Sigmoid colon (tissue), 7 donors: ENCODE data around the gene NDOR1. TPM values are rescaled to one million over a fixed set of nuclear protein-coding genes. Genes with fewer than 3 reads are reported as not detected.
A peak's percentile ranks its signal among the peaks of the same experiment; 100 is the strongest.

Experiments
- DNase-seq: peaks from one replicate; pipeline ENCODE4 v3.0.0-alpha.2; 2019
- H3K27ac ChIP-seq, 4 donors: fragments of 200-600 bp; sonication (generic); one replicate each; pipeline ENCODE4 v1.5.1; 2016 to 2019; ENCODE audit warnings: mild to moderate bottlenecking in 1 of 4
- H3K27me3 ChIP-seq, 3 donors: fragments of 200-600 bp; sonication (generic); one replicate each; pipeline ENCODE4 v1.5.1; 2019; ENCODE audit warnings: mild to moderate bottlenecking in 1 of 3
- H3K36me3 ChIP-seq, 4 donors: fragments of 200-600 bp; sonication (generic); one replicate each; pipeline ENCODE4 v1.5.1; 2016 to 2019
- H3K4me1 ChIP-seq, 4 donors: fragments of 200-600 bp; sonication (generic); one replicate each; pipeline ENCODE4 v1.5.1; 2017 to 2019
- H3K4me3 ChIP-seq, 4 donors: fragments of 200-600 bp; sonication (generic); one replicate each; pipeline ENCODE4 v1.5.1; 2017 to 2019; ENCODE audit warnings: mild to moderate bottlenecking in 2 of 4, moderate library complexity in 1 of 4
- H3K9me3 ChIP-seq, 4 donors: fragments of 200-600 bp in 3 of 4; sonication (generic) in 3 of 4; one replicate each; pipeline versions ENCODE4 v1.5.1 to v1.6.1; 2013 to 2019
- EP300 ChIP-seq, 4 donors: sonication (generic); formaldehyde crosslinking; IDR thresholded peaks; one replicate each; pipeline ENCODE4 v1.6.1; 2017; ENCODE audit warnings: antibody characterized with exemption in 4 of 4
- POLR2A ChIP-seq, 2 donors: fragments of 450-650 bp; IDR thresholded peaks; one replicate each; pipeline ENCODE4 v1.6.1; 2016; ENCODE audit warnings: antibody characterized with exemption in 2 of 2, mild to moderate bottlenecking in 2 of 2, moderate library complexity in 2 of 2
- POLR2AphosphoS5 ChIP-seq, 4 donors: sonication (generic); formaldehyde crosslinking; IDR thresholded peaks; one replicate each; pipeline ENCODE4 v1.6.1; 2017; ENCODE audit warnings: antibody characterized with exemption in 4 of 4
- WGBS, 2 donors: extraction: QIAGEN DNeasy Blood & Tissue Kit; methylation state at CpG; one replicate each; pipeline ENCODE4 v1.1.7; 2013; 5-methylcytosine and 5-hydroxymethylcytosine counted together
- intact Hi-C: fragments of 100-400 bp; cut with DNase I; formaldehyde crosslinking; loops from one replicate; pipeline ENCODE4 v1.15.1; 2023
- polyA plus RNA-seq, 3 donors: library from polyadenylated mRNA; stranded (reverse); fragments of 200-250 nt; gene quantifications; one replicate each; pipeline ENCODE4 v1.2.3, GENCODE V29; 2013
- total RNA-seq, 4 donors: library from RNA; depleted of rRNA; stranded (reverse); fragments of >200 nt; gene quantifications; one replicate each; pipeline ENCODE4 v1.1.0, GENCODE V29; 2016
- TF ChIP-seq, protein P1 (sequence below), 4 experiments: fragments of 450-650 bp in 3 of 4; fragments of 200-600 bp in 1 of 4; IDR thresholded peaks; one replicate each; pipeline ENCODE4 v1.5.1; 2016 to 2019; ENCODE audit warnings: antibody characterized with exemption in 4 of 4, mild to moderate bottlenecking in 3 of 4, moderate library complexity in 2 of 4
- donor health status: healthy with polysubstance abuse.
- donor health status: Bipolar disorder and iron deficiency.
- donor health status: healthy.

NDOR1 gene
- total and polyA plus RNA-seq, 7 donors, result 3.8 to 20.2 (median 5.4) TPM

DNA sequence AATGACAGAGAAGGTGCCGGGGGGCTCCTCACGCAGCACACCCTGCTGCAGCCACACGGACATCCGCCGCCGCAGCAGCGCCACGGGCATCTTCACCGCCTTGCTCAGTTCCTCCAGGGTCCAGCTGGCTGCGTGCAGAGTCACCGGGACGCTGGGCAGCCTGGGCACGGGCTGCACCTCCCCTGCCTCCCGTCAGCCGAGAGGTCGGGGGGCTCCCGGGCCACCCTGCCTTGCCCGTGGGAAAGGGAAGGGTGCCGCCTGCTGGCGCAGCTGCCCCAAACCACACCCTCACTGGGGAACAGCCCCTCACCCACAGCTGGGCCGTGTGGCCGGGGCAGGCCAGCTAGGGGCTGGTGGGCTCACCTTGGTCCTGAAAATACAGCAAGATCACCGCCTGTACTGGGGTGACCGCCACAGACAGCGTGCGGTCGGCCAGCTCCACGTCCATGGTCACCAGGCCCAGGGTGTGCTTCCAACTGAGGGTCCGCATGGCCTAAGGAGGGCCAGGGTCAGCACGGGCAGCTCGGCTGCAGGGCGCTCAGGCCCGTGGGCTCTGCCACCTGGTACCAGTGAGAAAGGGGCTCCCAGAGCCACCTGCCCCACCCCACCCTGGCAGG lies 30.0 kb upstream of the NDOR1 start:
- Histone ChIP-seq H3K36me3 (peaks cover 11 to 34% (median 15%) of the 10 kb centered on the region in 4 donors), H3K4me3 (no peak overlapping the region), H3K27me3 (peaks cover 3 to 34% (median 8%) of the 10 kb centered on the region in 3 donors), H3K4me1 (no peaks in the 10 kb centered on the region), H3K9me3 (no peaks in the 10 kb centered on the region), H3K27ac (no peak overlapping the region)
- TF ChIP-seq POLR2AphosphoS5 (IDR thresholded peaks at IDR 0.05) (no peak), EP300 (IDR thresholded peaks at IDR 0.05) (no peak), POLR2A (IDR thresholded peaks at IDR 0.05) (no peak)
- TF ChIP-seq, protein P1, sequence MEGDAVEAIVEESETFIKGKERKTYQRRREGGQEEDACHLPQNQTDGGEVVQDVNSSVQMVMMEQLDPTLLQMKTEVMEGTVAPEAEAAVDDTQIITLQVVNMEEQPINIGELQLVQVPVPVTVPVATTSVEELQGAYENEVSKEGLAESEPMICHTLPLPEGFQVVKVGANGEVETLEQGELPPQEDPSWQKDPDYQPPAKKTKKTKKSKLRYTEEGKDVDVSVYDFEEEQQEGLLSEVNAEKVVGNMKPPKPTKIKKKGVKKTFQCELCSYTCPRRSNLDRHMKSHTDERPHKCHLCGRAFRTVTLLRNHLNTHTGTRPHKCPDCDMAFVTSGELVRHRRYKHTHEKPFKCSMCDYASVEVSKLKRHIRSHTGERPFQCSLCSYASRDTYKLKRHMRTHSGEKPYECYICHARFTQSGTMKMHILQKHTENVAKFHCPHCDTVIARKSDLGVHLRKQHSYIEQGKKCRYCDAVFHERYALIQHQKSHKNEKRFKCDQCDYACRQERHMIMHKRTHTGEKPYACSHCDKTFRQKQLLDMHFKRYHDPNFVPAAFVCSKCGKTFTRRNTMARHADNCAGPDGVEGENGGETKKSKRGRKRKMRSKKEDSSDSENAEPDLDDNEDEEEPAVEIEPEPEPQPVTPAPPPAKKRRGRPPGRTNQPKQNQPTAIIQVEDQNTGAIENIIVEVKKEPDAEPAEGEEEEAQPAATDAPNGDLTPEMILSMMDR (IDR thresholded peaks at IDR 0.05), result no peak
- intact Hi-C loops, result no loop called here
- no peak for DNase-seq
- WGBS, 2 donors, result 22 to 45% methylated on average over 33 of the region's 33 CpGs

GRCh38 chr9:137176302-137177182 lies 29.0 kb upstream of the NDOR1 start:
- Histone ChIP-seq H3K9me3 (no peaks in the 10 kb centered on the region), H3K36me3 (peaks cover 21 to 44% (median 26%) of the 10 kb centered on the region in 4 donors), H3K27me3 (peaks cover 0 to 23% (median 0%) of the 10 kb centered on the region in 3 donors), H3K27ac (no peak overlapping the region), H3K4me1 (no peaks in the 10 kb centered on the region), H3K4me3 (no peak overlapping the region)
- WGBS, 2 donors, result 28 to 53% methylated on average over 17 of the region's 17 CpGs
- TF ChIP-seq, protein P1 (IDR thresholded peaks at IDR 0.05), result peak in 2 of 4 experiments; percentile 14 to 28
- no peak for TF ChIP-seq EP300 (IDR thresholded peaks at IDR 0.05)
- intact Hi-C loops, result no loop called here
- no peak for DNase-seq

GRCh38 chr9:137178201-137178938 lies 27.1 kb upstream of the NDOR1 start:
- intact Hi-C loops, result no loop called here

GRCh38 chr9:137178939-137179630 lies 26.4 kb upstream of the NDOR1 start:
- peaks cover 39 to 70% (median 48%) of the 10 kb centered on the region in 4 donors for H3K36me3 ChIP-seq
- H3K4me3 ChIP-seq, result no peak overlapping the region
- H3K9me3 ChIP-seq, result no peaks in the 10 kb centered on the region
- intact Hi-C loops, result no loop called here
- TF ChIP-seq, protein P1 (IDR thresholded peaks at IDR 0.05), result no peak
- TF ChIP-seq POLR2A (IDR thresholded peaks at IDR 0.05) (no peak), POLR2AphosphoS5 (IDR thresholded peaks at IDR 0.05) (no peak), EP300 (IDR thresholded peaks at IDR 0.05) (no peak)
- H3K27ac ChIP-seq, result no peak overlapping the region
- WGBS, 2 donors, result 92% methylated on average over 19 of the region's 19 CpGs
- H3K4me1 ChIP-seq, result no peaks in the 10 kb centered on the region
- H3K27me3 ChIP-seq, result no peaks in the 10 kb centered on the region
- DNase-seq, result no peak

More at GRCh38 chr9:137178201-137178938, 27.1 kb upstream of the NDOR1 start:
- Histone ChIP-seq H3K36me3 (peaks cover 32 to 63% (median 41%) of the 10 kb centered on the region in 4 donors), H3K4me3 (no peak overlapping the region), H3K27me3 (peaks cover 0 to 5% (median 0%) of the 10 kb centered on the region in 3 donors), H3K4me1 (no peaks in the 10 kb centered on the region), H3K27ac (no peak overlapping the region), H3K9me3 (no peaks in the 10 kb centered on the region)
- DNase-seq, result no peak
- TF ChIP-seq EP300 (IDR thresholded peaks at IDR 0.05) (no peak), POLR2AphosphoS5 (IDR thresholded peaks at IDR 0.05) (no peak), POLR2A (IDR thresholded peaks at IDR 0.05) (no peak)
- TF ChIP-seq, protein P1 (IDR thresholded peaks at IDR 0.05), result no peak
- WGBS, 2 donors, result 94 to 95% methylated on average over 23 of the region's 23 CpGs
